K562 (cell line): ENCODE data around the gene NR2F2. TPM values are rescaled to one million over a fixed set of nuclear protein-coding genes. Genes with fewer than 3 reads are reported as not detected.

Experiments used
- C11orf30 ChIP-seq: fragments of 450-650 bp; IDR thresholded peaks from 2 replicates; pipeline ENCODE4 v1.6.1; 2016; ENCODE audit warnings: low read depth, mild to moderate bottlenecking
- CSDE1 ChIP-seq, 2 experiments: fragments of 450-650 bp; IDR thresholded peaks; 2 replicates each; pipeline ENCODE4 v1.6.1; 2016; ENCODE audit warnings: mild to moderate bottlenecking in 1 of 2
- ESRRA ChIP-seq: fragments of 450-650 bp; IDR thresholded peaks from 2 replicates; pipeline ENCODE4 v1.6.1; 2014; ENCODE audit warnings: low read depth, mild to moderate bottlenecking, moderate library complexity, borderline replicate concordance
- EWSR1 ChIP-seq: fragments of 450-650 bp; IDR thresholded peaks from 2 replicates; pipeline ENCODE4 v1.6.1; 2018; ENCODE audit warnings: borderline replicate concordance, mild to moderate bottlenecking, low read depth, moderate library complexity; ENCODE audit not compliant: partially characterized antibody
- HCFC1 ChIP-seq: IDR thresholded peaks from 2 replicates; pipeline ENCODE4 v1.6.1; 2012; ENCODE audit warnings: low read depth, low read length, improper control_type of control experiment
- HDAC3 ChIP-seq: fragments of 450-650 bp; IDR thresholded peaks from 2 replicates; pipeline ENCODE4 v1.6.1; 2018; ENCODE audit warnings: borderline replicate concordance, mild to moderate bottlenecking, moderate library complexity; ENCODE audit not compliant: partially characterized antibody
- KDM1A ChIP-seq, 2 experiments: fragments of 450-650 bp; IDR thresholded peaks; 2 replicates each; pipeline ENCODE4 v1.6.1; 2016; ENCODE audit warnings: mild to moderate bottlenecking in 2 of 2
- NR2F6 ChIP-seq: fragments of 450-650 bp; formaldehyde crosslinking; IDR thresholded peaks from 2 replicates; pipeline ENCODE4 v1.4.0; 2020; ENCODE audit warnings: mild to moderate bottlenecking
- PHB2 ChIP-seq: fragments of 450-650 bp; IDR thresholded peaks from 2 replicates; pipeline ENCODE4 v1.6.1; 2017; ENCODE audit warnings: low read depth
- PRMT5 ChIP-seq: sonication (generic); formaldehyde crosslinking; IDR thresholded peaks from 2 replicates; pipeline ENCODE4 v1.5.0; 2020; ENCODE audit warnings: missing genetic modification reagents
- SIX5 ChIP-seq, 2 experiments: IDR thresholded peaks; 2 replicates each; pipeline ENCODE4 v1.6.1; 2011; ENCODE audit warnings: low read length in 2 of 2, borderline replicate concordance in 1 of 2, low read depth in 1 of 2, mild to moderate bottlenecking in 1 of 2, moderate library complexity in 1 of 2; ENCODE audit not compliant: insufficient read depth in 1 of 2
- TEAD4 ChIP-seq, 2 experiments: sonication (generic) in 1 of 2; formaldehyde crosslinking in 1 of 2; IDR thresholded peaks; 2 replicates each; pipeline versions ENCODE4 v1.6.1 to v1.8.0; 2012 to 2022; ENCODE audit warnings: borderline replicate concordance in 1 of 2, inconsistent platforms in 1 of 2, low read length in 1 of 2, mild to moderate bottlenecking in 1 of 2, missing genetic modification reagents in 1 of 2
- ZNF165 ChIP-seq: fragments of 250-450 bp; sonication (Bioruptor Pico); IDR thresholded peaks from 2 replicates; pipeline ENCODE4 v1.4.0; 2020; ENCODE audit warnings: borderline replicate concordance
- ZNF445 ChIP-seq: fragments of 250-450 bp; sonication (Bioruptor Pico); IDR thresholded peaks from 2 replicates; pipeline ENCODE4 v1.4.0; 2020; ENCODE audit warnings: low read depth, mild to moderate bottlenecking, moderate library complexity
- ZNF551 ChIP-seq: fragments of 250-450 bp; sonication (Bioruptor Pico); IDR thresholded peaks from 2 replicates; pipeline ENCODE4 v1.5.0; 2021; ENCODE audit warnings: mild to moderate bottlenecking, moderate library complexity
- ZNF75A ChIP-seq: fragments of 450-650 bp; formaldehyde crosslinking; IDR thresholded peaks from 2 replicates; pipeline ENCODE4 v1.4.0; 2020; ENCODE audit warnings: mild to moderate bottlenecking
- polyA plus RNA-seq, 8 experiments: library from polyadenylated mRNA; depleted of rRNA in 4 of 8; stranded (reverse) in 5 of 8; unstranded in 3 of 8; fragments of >200 nt; fragmentation: Nextera tagmentation in 2 of 8; fragmentation: Illumina TruSeq in 1 of 8; extraction: Ambion mirVana in 2 of 8; extraction: Trizol in 1 of 8; gene quantifications; 2 replicates each; pipeline versions ENCODE4 v1.2.1 to v1.2.3, GENCODE V29; 2011 to 2014; ENCODE audit warnings: inconsistent platforms in 1 of 8, missing spikeins in 1 of 8
- total RNA-seq, 7 experiments: library from RNA; depleted of rRNA in 6 of 7; stranded (reverse); fragments of >200 nt in 6 of 7; fragmentation: Illumina TruSeq in 2 of 7; extraction: Trizol in 2 of 7; gene quantifications; 2 replicates each; pipeline versions ENCODE4 v1.2.1 to v1.2.3, GENCODE V29; 2011 to 2021; ENCODE audit warnings: low replicate concordance in 1 of 7
- TF ChIP-seq, protein P1 (sequence below): fragments of 150-350 bp; IDR thresholded peaks from 2 replicates; pipeline ENCODE4 v1.6.1; 2014; ENCODE audit warnings: low read depth, mild to moderate bottlenecking, low read length, borderline replicate concordance
- TF ChIP-seq, protein P2 (sequence below): fragments of 250-450 bp; sonication (Bioruptor Pico); IDR thresholded peaks from 2 replicates; pipeline ENCODE4 v1.6.1; 2021; ENCODE audit warnings: mild to moderate bottlenecking
- TF ChIP-seq, protein P3 (sequence below): fragments of 200-800 bp; sonication (Bioruptor generic); IDR thresholded peaks from 2 replicates; pipeline ENCODE4 v1.6.1; 2017; ENCODE audit warnings: missing genetic modification characterization, missing compliant biosample characterization
- TF ChIP-seq, protein P4 (sequence below): fragments of 250-450 bp; sonication (Bioruptor Pico); IDR thresholded peaks from 2 replicates; pipeline ENCODE4 v1.5.0; 2021

The NR2F2 gene
- total and polyA plus RNA-seq, 9 of the 15 experiments (the other 6 are each of a cell fraction or from before 2014, with no cell fraction given), result 6.0 to 51.8 (median 11.1) TPM

DNA sequence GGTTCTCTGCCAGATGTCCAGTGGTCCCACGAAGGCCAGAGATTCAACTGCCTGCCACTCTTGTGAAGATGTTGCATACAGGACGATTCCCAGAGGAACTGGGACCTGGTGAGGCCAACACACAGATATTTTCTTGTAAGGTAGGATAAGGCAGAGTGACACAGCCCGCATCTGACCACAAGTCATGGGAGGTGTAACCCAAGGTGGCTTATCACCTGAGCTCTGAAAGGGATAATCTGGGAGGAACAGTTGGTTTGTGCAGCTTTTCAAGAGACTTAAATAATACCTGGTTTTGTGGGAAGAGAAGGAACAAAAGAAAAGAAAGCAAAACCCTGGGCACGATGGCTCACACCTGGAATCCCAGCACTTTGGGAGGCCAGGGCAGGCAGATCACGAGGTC is 39.8 kb upstream of the NR2F2 start (continued):
- TF ChIP-seq EWSR1 (no peak), ZNF165 (no peak), ZNF445 (no peak), ZNF75A (CRISPR knock-in tag) (no peak), CSDE1 (IDR thresholded peaks at IDR 0.05) (no peak), PHB2 (no peak), TEAD4 (IDR thresholded peaks at IDR 0.05; ENCODE audit: low read length) (peak; percentile 80), TEAD4 (CRISPR knock-in tag; IDR thresholded peaks at IDR 0.05; ENCODE audit: borderline replicate concordance) (no peak), PRMT5 (CRISPR knock-in tag) (no peak), SIX5 (IDR thresholded peaks at IDR 0.05; ENCODE audit: borderline replicate concordance in 1 of 2, insufficient read depth in 1 of 2, low read depth in 1 of 2, low read length in 2 of 2) (no peak), C11orf30 (no peak), KDM1A (IDR thresholded peaks at IDR 0.05) (peak in 1 of 2 experiments; percentile 45; a peak in 1 of 4 replicates), NR2F6 (CRISPR knock-in tag) (no peak), ZNF551 (CRISPR knock-in tag) (no peak), ESRRA (peak; percentile 14; the same call in 1 of the 2 replicates), HCFC1 (no peak), HDAC3 (no peak)
- TF ChIP-seq, protein P1, sequence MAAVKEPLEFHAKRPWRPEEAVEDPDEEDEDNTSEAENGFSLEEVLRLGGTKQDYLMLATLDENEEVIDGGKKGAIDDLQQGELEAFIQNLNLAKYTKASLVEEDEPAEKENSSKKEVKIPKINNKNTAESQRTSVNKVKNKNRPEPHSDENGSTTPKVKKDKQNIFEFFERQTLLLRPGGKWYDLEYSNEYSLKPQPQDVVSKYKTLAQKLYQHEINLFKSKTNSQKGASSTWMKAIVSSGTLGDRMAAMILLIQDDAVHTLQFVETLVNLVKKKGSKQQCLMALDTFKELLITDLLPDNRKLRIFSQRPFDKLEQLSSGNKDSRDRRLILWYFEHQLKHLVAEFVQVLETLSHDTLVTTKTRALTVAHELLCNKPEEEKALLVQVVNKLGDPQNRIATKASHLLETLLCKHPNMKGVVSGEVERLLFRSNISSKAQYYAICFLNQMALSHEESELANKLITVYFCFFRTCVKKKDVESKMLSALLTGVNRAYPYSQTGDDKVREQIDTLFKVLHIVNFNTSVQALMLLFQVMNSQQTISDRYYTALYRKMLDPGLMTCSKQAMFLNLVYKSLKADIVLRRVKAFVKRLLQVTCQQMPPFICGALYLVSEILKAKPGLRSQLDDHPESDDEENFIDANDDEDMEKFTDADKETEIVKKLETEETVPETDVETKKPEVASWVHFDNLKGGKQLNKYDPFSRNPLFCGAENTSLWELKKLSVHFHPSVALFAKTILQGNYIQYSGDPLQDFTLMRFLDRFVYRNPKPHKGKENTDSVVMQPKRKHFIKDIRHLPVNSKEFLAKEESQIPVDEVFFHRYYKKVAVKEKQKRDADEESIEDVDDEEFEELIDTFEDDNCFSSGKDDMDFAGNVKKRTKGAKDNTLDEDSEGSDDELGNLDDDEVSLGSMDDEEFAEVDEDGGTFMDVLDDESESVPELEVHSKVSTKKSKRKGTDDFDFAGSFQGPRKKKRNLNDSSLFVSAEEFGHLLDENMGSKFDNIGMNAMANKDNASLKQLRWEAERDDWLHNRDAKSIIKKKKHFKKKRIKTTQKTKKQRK, result no peak
- TF ChIP-seq, protein P2, sequence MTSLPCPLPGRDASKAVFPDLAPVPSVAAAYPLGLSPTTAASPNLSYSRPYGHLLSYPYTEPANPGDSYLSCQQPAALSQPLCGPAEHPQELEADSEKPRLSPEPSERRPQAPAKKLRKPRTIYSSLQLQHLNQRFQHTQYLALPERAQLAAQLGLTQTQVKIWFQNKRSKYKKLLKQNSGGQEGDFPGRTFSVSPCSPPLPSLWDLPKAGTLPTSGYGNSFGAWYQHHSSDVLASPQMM (CRISPR knock-in tag), result no peak
- TF ChIP-seq, protein P3, sequence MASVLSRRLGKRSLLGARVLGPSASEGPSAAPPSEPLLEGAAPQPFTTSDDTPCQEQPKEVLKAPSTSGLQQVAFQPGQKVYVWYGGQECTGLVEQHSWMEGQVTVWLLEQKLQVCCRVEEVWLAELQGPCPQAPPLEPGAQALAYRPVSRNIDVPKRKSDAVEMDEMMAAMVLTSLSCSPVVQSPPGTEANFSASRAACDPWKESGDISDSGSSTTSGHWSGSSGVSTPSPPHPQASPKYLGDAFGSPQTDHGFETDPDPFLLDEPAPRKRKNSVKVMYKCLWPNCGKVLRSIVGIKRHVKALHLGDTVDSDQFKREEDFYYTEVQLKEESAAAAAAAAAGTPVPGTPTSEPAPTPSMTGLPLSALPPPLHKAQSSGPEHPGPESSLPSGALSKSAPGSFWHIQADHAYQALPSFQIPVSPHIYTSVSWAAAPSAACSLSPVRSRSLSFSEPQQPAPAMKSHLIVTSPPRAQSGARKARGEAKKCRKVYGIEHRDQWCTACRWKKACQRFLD (CRISPR knock-in tag), result no peak
- TF ChIP-seq, protein P4, sequence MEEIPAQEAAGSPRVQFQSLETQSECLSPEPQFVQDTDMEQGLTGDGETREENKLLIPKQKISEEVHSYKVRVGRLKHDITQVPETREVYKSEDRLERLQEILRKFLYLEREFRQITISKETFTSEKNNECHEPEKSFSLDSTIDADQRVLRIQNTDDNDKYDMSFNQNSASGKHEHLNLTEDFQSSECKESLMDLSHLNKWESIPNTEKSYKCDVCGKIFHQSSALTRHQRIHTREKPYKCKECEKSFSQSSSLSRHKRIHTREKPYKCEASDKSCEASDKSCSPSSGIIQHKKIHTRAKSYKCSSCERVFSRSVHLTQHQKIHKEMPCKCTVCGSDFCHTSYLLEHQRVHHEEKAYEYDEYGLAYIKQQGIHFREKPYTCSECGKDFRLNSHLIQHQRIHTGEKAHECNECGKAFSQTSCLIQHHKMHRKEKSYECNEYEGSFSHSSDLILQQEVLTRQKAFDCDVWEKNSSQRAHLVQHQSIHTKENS (CRISPR knock-in tag), result no peak
